K562 (cell line): Measurements from ENCODE around the gene SLC17A2. TPM values are rescaled to one million over a fixed set of nuclear protein-coding genes. Genes with fewer than 3 reads are reported as not detected.
A peak's percentile ranks its signal among the peaks of the same experiment; 100 is the strongest.

Experiments used
- CAMTA2 ChIP-seq: fragments of 250-450 bp; sonication (Bioruptor Pico); conservative IDR thresholded peaks from 2 replicates; pipeline ENCODE4 v1.5.1; 2022
- CBX2 ChIP-seq: fragments of 200-600 bp; sonication (generic); IDR thresholded peaks from one replicate; pipeline ENCODE4 v1.6.1; 2012; ENCODE audit warnings: mild to moderate bottlenecking, low read length, inconsistent platforms; ENCODE audit not compliant: insufficient read depth, poor library complexity, severe bottlenecking
- CUX1 ChIP-seq: fragments of 200-800 bp; sonication (Bioruptor generic); IDR thresholded peaks from 2 replicates; pipeline ENCODE4 v1.6.1; 2016; ENCODE audit warnings: missing genetic modification characterization, missing compliant biosample characterization
- GATAD2A ChIP-seq: fragments of 450-650 bp; IDR thresholded peaks from 2 replicates; pipeline ENCODE4 v1.6.1; 2017
- KLF16 ChIP-seq: IDR thresholded peaks from 2 replicates; pipeline ENCODE4 v1.6.1; 2016; ENCODE audit warnings: antibody characterized with exemption
- NCOA6 ChIP-seq: fragments of 450-650 bp; IDR thresholded peaks from 2 replicates; pipeline ENCODE4 v1.6.1; 2017; ENCODE audit warnings: mild to moderate bottlenecking
- PBX2 ChIP-seq, 2 experiments: IDR thresholded peaks in 1 of 2; conservative IDR thresholded peaks in 1 of 2; 2 replicates each; pipeline ENCODE4 v1.6.1; 2016; ENCODE audit warnings: low read depth in 2 of 2, mild to moderate bottlenecking in 1 of 2, missing compliant biosample characterization in 1 of 2, missing genetic modification characterization in 1 of 2, moderate library complexity in 1 of 2
- PRPF4 ChIP-seq: fragments of 200-400 bp; formaldehyde crosslinking; IDR thresholded peaks from one replicate; pipeline ENCODE4 v1.6.1; 2017; ENCODE audit warnings: low read length, low read depth, mild to moderate bottlenecking; ENCODE audit not compliant: insufficient read depth, poor library complexity, severe bottlenecking
- RB1 ChIP-seq: fragments of 450-650 bp; IDR thresholded peaks from 2 replicates; pipeline ENCODE4 v1.6.1; 2017; ENCODE audit warnings: low read depth, mild to moderate bottlenecking
- SMAD4 ChIP-seq: fragments of 250-450 bp; sonication (Bioruptor Pico); conservative IDR thresholded peaks from 2 replicates; pipeline ENCODE4 v1.8.0; 2021; ENCODE audit warnings: inconsistent platforms, mild to moderate bottlenecking, moderate library complexity
- THRAP3 ChIP-seq: fragments of 450-650 bp; IDR thresholded peaks from 2 replicates; pipeline ENCODE4 v1.6.1; 2016; ENCODE audit warnings: mild to moderate bottlenecking, inconsistent platforms, borderline replicate concordance
- ZBTB34 ChIP-seq: fragments of 250-450 bp; sonication (Bioruptor Pico); IDR thresholded peaks from 2 replicates; pipeline ENCODE4 v1.8.0; 2021; ENCODE audit warnings: mild to moderate bottlenecking, moderate library complexity
- ZNF232 ChIP-seq: sonication (generic); formaldehyde crosslinking; IDR thresholded peaks from 2 replicates; pipeline ENCODE4 v1.8.0; 2022; ENCODE audit warnings: mild to moderate bottlenecking, missing genetic modification reagents
- ZNF655 ChIP-seq: fragments of 250-450 bp; sonication (Bioruptor Pico); IDR thresholded peaks from 2 replicates; pipeline ENCODE4 v1.5.0; 2021
- polyA plus RNA-seq, 8 experiments: library from polyadenylated mRNA; depleted of rRNA in 4 of 8; stranded (reverse) in 5 of 8; unstranded in 3 of 8; fragments of >200 nt; fragmentation: Nextera tagmentation in 2 of 8; fragmentation: Illumina TruSeq in 1 of 8; extraction: Ambion mirVana in 2 of 8; extraction: Trizol in 1 of 8; gene quantifications; 2 replicates each; pipeline versions ENCODE4 v1.2.1 to v1.2.3, GENCODE V29; 2011 to 2014; ENCODE audit warnings: inconsistent platforms in 1 of 8, missing spikeins in 1 of 8
- total RNA-seq, 7 experiments: library from RNA; depleted of rRNA in 6 of 7; stranded (reverse); fragments of >200 nt in 6 of 7; fragmentation: Illumina TruSeq in 2 of 7; extraction: Trizol in 2 of 7; gene quantifications; 2 replicates each; pipeline versions ENCODE4 v1.2.1 to v1.2.3, GENCODE V29; 2011 to 2021; ENCODE audit warnings: low replicate concordance in 1 of 7

The SLC17A2 gene
- total and polyA plus RNA-seq, 9 of the 15 experiments (the other 6 are each of a cell fraction or from before 2014, with no cell fraction given): not detected

GRCh38 chr6:25925876-25926275 lies 4.6 kb downstream of the SLC17A2 start (continued):
- TF ChIP-seq PRPF4: no peak
- TF ChIP-seq ZBTB34 (CRISPR knock-in tag): no peak
- TF ChIP-seq CAMTA2: no peak
- TF ChIP-seq SMAD4 (CRISPR knock-in tag): peak; percentile 38; the same call in 1 of the 2 replicates
- no peak for TF ChIP-seq CBX2
- TF ChIP-seq ZNF232 (CRISPR knock-in tag): no peak
- TF ChIP-seq ZNF655 (CRISPR knock-in tag): no peak
- peak; percentile 30; the same call in 1 of the 2 replicates for TF ChIP-seq CUX1 (CRISPR knock-in tag)
- TF ChIP-seq GATAD2A: no peak
- TF ChIP-seq PBX2 (CRISPR knock-in tag; IDR thresholded peaks at IDR 0.05; ENCODE audit: low read depth): no peak
- peak; percentile 82 for TF ChIP-seq PBX2 (tag; conservative IDR thresholded peaks at IDR 0.05; ENCODE audit: low read depth)
- TF ChIP-seq NCOA6: no peak
- no peak for TF ChIP-seq RB1
- TF ChIP-seq THRAP3: no peak
- TF ChIP-seq KLF16: peak; percentile 71; the same call in 1 of the 2 replicates
- TF ChIP-seq, all 486 proteins: peak for 22
